MCF 10A (cell line): Measurements from ENCODE around the gene MON2. TPM values are rescaled to one million over a fixed set of nuclear protein-coding genes. Genes with fewer than 3 reads are reported as not detected.

Experiments
- BruUV-seq: library from RNA; stranded (reverse); fragments of 400-500 nt; replicated peaks from 2 replicates; lab custom pipeline; 2021; lab: Mats Ljungman, UMichigan
- CTCF ChIA-PET: fragments of 300-600 bp; sonication (Branson Sonifier 250); formaldehyde crosslinking; extraction: SDS; loops from one replicate; lab custom pipeline; 2021; ENCODE audit warnings: antibody characterized with exemption, inconsistent platforms; lab: Yijun Ruan, JAX
- POLR2A ChIA-PET: fragments of 300-600, 350-650 bp; sonication (Branson Sonifier 250); formaldehyde crosslinking; extraction: SDS; loops from one replicate; lab custom pipeline; 2020; ENCODE audit warnings: antibody characterized with exemption, inconsistent platforms; lab: Yijun Ruan, JAX
- DNase-seq: peaks from one replicate; pipeline ENCODE4 v3.0.0-alpha.2; 2018; ENCODE audit not compliant: unreplicated experiment
- H3K27ac Mint-ChIP-seq: one replicate; pipeline ENCODE4 v1.8.0; 2022; ENCODE audit warnings: mild to moderate bottlenecking, low read depth, mixed read lengths; ENCODE audit not compliant: unreplicated experiment
- H3K27me3 Mint-ChIP-seq: one replicate; pipeline ENCODE4 v1.8.0; 2022; ENCODE audit warnings: mixed read lengths; ENCODE audit not compliant: insufficient read depth, unreplicated experiment
- H3K36me3 Mint-ChIP-seq: one replicate; pipeline ENCODE4 v1.8.0; 2022; ENCODE audit warnings: mild to moderate bottlenecking, moderate library complexity, mixed read lengths; ENCODE audit not compliant: insufficient read depth, unreplicated experiment
- H3K4me1 Mint-ChIP-seq: one replicate; pipeline ENCODE4 v1.8.0; 2022; ENCODE audit warnings: mixed read lengths; ENCODE audit not compliant: insufficient read depth, unreplicated experiment
- H3K4me3 Mint-ChIP-seq: one replicate; pipeline ENCODE4 v1.8.0; 2022; ENCODE audit warnings: mild to moderate bottlenecking, moderate library complexity, mixed read lengths; ENCODE audit not compliant: unreplicated experiment
- H3K9me3 Mint-ChIP-seq: one replicate; pipeline ENCODE4 v1.8.0; 2022; ENCODE audit warnings: mixed read lengths; ENCODE audit not compliant: unreplicated experiment
- intact Hi-C: fragments of 100-400 bp; cut with micrococcal nuclease; formaldehyde crosslinking; loops from 2 replicates; pipeline ENCODE4 v1.14.1; 2022
- total RNA-seq: library from RNA; stranded (reverse); gene quantifications from 2 replicates; pipeline ENCODE4 v1.2.3, GENCODE V29; 2022
- TF ChIP-seq, protein P1 (sequence below): fragments of 200-600 bp; IDR thresholded peaks from one replicate; pipeline ENCODE4 v1.8.0; 2022; ENCODE audit warnings: antibody characterized with exemption, mild to moderate bottlenecking; ENCODE audit not compliant: unreplicated experiment

The MON2 gene
- total RNA-seq, 1 experiment from 2014 or later, result 49.5 TPM

DNA sequence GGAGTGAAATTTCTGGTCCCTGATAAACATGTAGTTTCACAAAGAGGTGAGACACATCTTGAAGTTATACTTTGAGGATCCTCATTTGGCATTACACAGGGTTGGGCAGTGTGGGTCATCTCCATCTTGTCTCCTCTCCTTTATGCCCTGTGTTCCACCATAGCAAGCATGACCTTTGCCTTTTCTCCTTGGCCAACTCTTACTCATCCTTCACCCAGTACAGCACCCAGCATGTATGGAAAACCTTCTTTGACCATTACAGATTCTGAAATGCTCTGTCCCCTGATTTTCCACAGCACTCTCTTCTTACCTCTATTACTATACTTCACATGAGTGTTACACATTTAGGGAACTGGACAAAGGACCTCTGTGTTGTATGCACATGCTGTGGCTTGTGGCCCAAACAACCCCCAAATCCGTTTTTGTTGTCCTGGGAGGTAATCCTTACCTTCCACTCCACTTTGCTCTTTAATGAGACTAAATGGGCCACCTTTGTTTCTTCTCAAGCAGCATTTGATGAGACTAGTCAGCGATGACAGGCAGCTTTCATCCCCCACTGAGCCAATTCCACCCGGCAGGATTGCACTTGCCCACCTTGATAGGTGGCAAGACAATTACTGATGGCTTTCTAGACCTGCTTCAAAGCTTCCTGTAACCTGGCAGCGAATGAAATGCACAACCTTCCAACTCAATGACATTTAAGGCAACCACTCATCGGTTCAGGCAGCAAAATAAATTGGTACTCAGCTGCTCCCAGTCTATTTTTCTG, 163.5 kb downstream of the MON2 start:
- Mint-ChIP-seq H3K4me1 (peaks cover 7% of the 10 kb centered on the region), H3K4me3 (no peak overlapping the region), H3K27me3 (no peaks in the 10 kb centered on the region), H3K27ac (no peak overlapping the region), H3K36me3 (peaks cover 2% of the 10 kb centered on the region), H3K9me3 (no peaks in the 10 kb centered on the region)
- CTCF ChIA-PET, result interaction anchor here (1.2 kb wide), 1 partner anchor 15 kb away, joined by 3 read pairs; no protein-coding TSS in a partner anchor
- BruUV-seq, result no TSS peak
- intact Hi-C loops, result no loop called here
- POLR2A ChIA-PET, result no interaction called here
- TF ChIP-seq, protein P1, sequence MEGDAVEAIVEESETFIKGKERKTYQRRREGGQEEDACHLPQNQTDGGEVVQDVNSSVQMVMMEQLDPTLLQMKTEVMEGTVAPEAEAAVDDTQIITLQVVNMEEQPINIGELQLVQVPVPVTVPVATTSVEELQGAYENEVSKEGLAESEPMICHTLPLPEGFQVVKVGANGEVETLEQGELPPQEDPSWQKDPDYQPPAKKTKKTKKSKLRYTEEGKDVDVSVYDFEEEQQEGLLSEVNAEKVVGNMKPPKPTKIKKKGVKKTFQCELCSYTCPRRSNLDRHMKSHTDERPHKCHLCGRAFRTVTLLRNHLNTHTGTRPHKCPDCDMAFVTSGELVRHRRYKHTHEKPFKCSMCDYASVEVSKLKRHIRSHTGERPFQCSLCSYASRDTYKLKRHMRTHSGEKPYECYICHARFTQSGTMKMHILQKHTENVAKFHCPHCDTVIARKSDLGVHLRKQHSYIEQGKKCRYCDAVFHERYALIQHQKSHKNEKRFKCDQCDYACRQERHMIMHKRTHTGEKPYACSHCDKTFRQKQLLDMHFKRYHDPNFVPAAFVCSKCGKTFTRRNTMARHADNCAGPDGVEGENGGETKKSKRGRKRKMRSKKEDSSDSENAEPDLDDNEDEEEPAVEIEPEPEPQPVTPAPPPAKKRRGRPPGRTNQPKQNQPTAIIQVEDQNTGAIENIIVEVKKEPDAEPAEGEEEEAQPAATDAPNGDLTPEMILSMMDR, result no peak
- no peak for DNase-seq

DNA sequence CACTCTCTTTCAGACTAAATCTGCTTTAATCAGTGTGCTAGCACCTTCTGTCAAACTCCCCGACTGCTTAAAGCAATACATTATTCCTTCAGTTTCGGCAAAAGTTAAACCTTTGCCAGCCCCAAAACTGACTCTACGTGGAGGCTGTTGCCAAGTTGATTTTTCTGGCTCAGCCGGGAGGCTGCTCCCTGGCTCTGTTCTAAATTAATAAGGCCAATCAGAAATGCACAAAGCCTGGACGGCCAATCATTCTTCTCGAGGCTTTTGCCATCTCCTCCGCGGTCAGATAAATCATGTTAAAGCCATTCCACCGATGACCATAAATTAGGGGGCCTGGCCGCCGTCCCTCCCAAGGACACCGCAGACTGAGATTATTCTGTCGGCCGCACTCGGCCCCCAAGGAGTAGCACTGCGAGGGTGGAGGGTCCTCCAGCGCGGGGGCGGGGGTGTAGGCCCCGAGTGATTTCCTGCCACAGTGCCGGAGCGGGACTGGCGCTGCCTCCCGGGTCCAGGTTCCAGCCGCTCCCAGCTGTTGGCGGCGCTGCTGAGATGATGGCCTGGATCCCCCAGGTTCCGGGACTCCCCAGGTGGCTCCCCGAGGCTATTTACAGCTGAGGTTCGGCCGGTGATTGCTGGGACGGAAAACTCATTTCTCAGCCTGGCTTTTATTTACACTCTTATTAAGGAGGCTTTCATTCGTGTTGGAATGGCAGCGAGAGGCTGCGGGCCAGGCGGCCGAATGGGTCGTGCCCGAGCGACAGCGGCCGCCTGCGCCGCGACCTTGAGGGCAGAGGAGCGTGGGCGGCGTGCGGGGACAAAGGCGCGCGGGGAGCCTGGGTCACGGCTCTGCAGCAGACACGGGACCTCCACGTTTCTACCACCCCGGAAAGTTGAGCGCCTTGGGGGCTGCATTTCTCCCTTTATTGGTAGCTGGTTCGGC, 165.1 kb downstream of the MON2 start:
- BruUV-seq, result no TSS peak
- TF ChIP-seq, protein P1, result no peak
- H3K27ac Mint-ChIP-seq, result no peak overlapping the region
- peak overlapping the region; percentile 57 for H3K4me3 Mint-ChIP-seq
- peaks cover 6% of the 10 kb centered on the region for H3K4me1 Mint-ChIP-seq
- ChIA-PET CTCF (no interaction called here), POLR2A (no interaction called here)
- H3K27me3 Mint-ChIP-seq, result no peaks in the 10 kb centered on the region
- no peak for DNase-seq
- intact Hi-C loops, result no loop called here
- no peaks in the 10 kb centered on the region for H3K9me3 Mint-ChIP-seq
- no peaks in the 10 kb centered on the region for H3K36me3 Mint-ChIP-seq

DNA sequence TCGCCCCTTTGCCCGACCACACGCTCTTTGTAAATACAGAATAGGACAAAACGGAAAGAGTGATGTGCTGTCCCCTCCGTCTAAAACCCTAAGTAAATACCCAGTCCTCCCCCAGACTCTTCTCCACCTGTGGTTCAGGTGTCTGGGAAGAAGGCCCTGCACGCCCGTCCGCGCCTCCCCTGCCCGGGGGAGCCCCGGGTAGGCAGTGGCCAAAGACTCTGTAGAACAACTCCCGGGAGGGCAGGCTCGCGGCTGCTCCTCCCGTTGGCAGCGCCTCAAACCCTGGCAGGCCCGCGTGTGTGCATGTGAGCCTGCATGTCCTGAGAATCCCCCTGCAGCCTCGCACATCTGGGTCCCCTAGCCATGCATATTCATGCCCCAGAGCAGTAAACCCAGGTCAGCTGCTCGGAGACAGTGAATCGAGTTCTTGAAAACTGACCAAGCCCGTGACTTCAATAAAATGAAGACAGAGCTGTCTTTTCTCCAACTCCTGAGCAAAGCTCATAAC, 165.8 kb downstream of the MON2 start:
- intact Hi-C loops, result no loop called here
- ChIA-PET CTCF (no interaction called here), POLR2A (no interaction called here)
- no peak overlapping the region for H3K27ac Mint-ChIP-seq
- TF ChIP-seq, protein P1, result no peak
- peak overlapping the region; percentile 57 for H3K4me3 Mint-ChIP-seq
- no peak for DNase-seq
- peaks cover 6% of the 10 kb centered on the region for H3K4me1 Mint-ChIP-seq
- BruUV-seq, result no TSS peak
- H3K36me3 Mint-ChIP-seq, result no peaks in the 10 kb centered on the region
- H3K27me3 Mint-ChIP-seq, result no peaks in the 10 kb centered on the region
- H3K9me3 Mint-ChIP-seq, result no peaks in the 10 kb centered on the region

DNA sequence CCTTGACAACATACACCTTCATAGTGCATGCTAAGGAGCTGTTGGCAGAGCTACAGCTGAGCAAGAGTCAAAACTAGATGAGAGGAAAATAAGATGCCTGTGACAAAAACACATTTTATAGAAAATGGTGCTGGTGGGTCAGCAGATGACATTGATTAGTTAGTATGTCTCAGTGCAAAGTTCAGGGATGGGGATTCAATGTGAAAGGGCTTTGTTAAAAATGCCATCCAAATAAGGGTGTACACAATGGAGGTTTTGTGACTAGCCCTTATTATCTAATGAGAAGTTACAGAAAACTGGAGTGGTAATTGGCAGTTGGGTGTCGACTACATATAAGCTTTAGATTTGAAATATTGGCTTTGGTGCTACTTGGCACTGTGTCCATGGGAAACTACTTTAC, 169.0 kb downstream of the MON2 start:
- Mint-ChIP-seq H3K27ac (no peak overlapping the region), H3K9me3 (no peaks in the 10 kb centered on the region), H3K27me3 (no peaks in the 10 kb centered on the region), H3K4me3 (no peak overlapping the region), H3K4me1 (peaks cover 6% of the 10 kb centered on the region), H3K36me3 (no peaks in the 10 kb centered on the region)
- TF ChIP-seq, protein P1, result no peak
- no TSS peak for BruUV-seq
- intact Hi-C loops, result no loop called here
- ChIA-PET POLR2A (no interaction called here), CTCF (no interaction called here)
- DNase-seq, result no peak
